Lung (tissue), 12 donors: ENCODE data around the gene C5orf63. TPM values are rescaled to one million over a fixed set of nuclear protein-coding genes. Genes with fewer than 3 reads are reported as not detected.

Source experiments
- ATAC-seq: fragments of 200-7000 bp; cut with Tn5 transposase; one replicate; pipeline ENCODE4 v1.9.1; 2020; ENCODE audit warnings: moderate number of reproducible peaks; ENCODE audit not compliant: insufficient read depth, low FRiP score
- DNase-seq, 3 donors: peaks; one replicate each; pipeline ENCODE4 v3.0.0-alpha.2; 2013 to 2017
- H3K27ac ChIP-seq, 2 donors: one replicate each; pipeline ENCODE4 v1.5.1; 2013; ENCODE audit warnings: mild to moderate bottlenecking in 2 of 2, moderate library complexity in 2 of 2, control low read depth in 1 of 2, inconsistent platforms in 1 of 2, low read depth in 1 of 2, low read length in 1 of 2
- H3K27me3 ChIP-seq, 3 donors: one replicate each; pipeline ENCODE4 v1.5.1; 2013; ENCODE audit warnings: low read length in 2 of 3; ENCODE audit not compliant: control insufficient read depth in 3 of 3, insufficient read depth in 3 of 3
- H3K36me3 ChIP-seq, 4 donors: one replicate each; pipeline ENCODE4 v1.5.1; 2013; ENCODE audit warnings: low read length in 4 of 4, mild to moderate bottlenecking in 1 of 4, moderate library complexity in 1 of 4; ENCODE audit not compliant: control insufficient read depth in 4 of 4, insufficient read depth in 4 of 4
- H3K4me1 ChIP-seq, 5 donors: one replicate each; pipeline ENCODE4 v1.5.1; 2013; ENCODE audit warnings: low read length in 5 of 5, mild to moderate bottlenecking in 2 of 5, moderate library complexity in 1 of 5; ENCODE audit not compliant: control insufficient read depth in 5 of 5, insufficient read depth in 5 of 5
- H3K4me3 ChIP-seq: one replicate; pipeline ENCODE4 v1.5.1; 2013; ENCODE audit warnings: mild to moderate bottlenecking, control low read depth, moderate library complexity
- H3K9ac ChIP-seq, 2 donors: one replicate each; pipeline ENCODE4 v1.5.1; 2013; ENCODE audit warnings: low read length in 2 of 2, control low read depth in 1 of 2; ENCODE audit not compliant: insufficient read depth in 1 of 2
- H3K9me3 ChIP-seq, 4 donors: one replicate each; pipeline ENCODE4 v1.5.1; 2013; ENCODE audit warnings: low read length in 3 of 4, mild to moderate bottlenecking in 1 of 4, moderate library complexity in 1 of 4; ENCODE audit not compliant: control insufficient read depth in 4 of 4, insufficient read depth in 3 of 4
- WGBS, 2 donors: extraction: QIAGEN DNeasy Blood & Tissue Kit; methylation state at CpG; one replicate each; pipeline ENCODE4 v1.1.7; 2013; 5-methylcytosine and 5-hydroxymethylcytosine counted together
- polyA plus RNA-seq, 2 donors: library from polyadenylated mRNA; stranded (reverse); fragments of 200-250 nt; gene quantifications; one replicate each; pipeline ENCODE4 v1.2.1, GENCODE V29; 2013
- total RNA-seq, 2 donors: library from RNA; depleted of rRNA in 1 of 2; stranded (reverse); fragments of >200 nt in 1 of 2; gene quantifications; one replicate each; pipeline ENCODE4 v1.2.1, GENCODE V29; 2014 to 2021
- TF ChIP-seq, protein P1 (sequence below): IDR thresholded peaks from 2 replicates; pipeline ENCODE4 v1.5.1; 2012; ENCODE audit warnings: mild to moderate bottlenecking; ENCODE audit errors: control extremely low read depth, extremely low read depth
- donor health status: control.
- donor health status: control.
- donor health status: Bipolar disorder and iron deficiency.
- donor health status: healthy.
- donor health status: DM: yes; HTN: yes; CAD: no.

The C5orf63 gene
- total and polyA plus RNA-seq, 4 donors: 2.7 to 9.6 (median 5.8) TPM

DNA sequence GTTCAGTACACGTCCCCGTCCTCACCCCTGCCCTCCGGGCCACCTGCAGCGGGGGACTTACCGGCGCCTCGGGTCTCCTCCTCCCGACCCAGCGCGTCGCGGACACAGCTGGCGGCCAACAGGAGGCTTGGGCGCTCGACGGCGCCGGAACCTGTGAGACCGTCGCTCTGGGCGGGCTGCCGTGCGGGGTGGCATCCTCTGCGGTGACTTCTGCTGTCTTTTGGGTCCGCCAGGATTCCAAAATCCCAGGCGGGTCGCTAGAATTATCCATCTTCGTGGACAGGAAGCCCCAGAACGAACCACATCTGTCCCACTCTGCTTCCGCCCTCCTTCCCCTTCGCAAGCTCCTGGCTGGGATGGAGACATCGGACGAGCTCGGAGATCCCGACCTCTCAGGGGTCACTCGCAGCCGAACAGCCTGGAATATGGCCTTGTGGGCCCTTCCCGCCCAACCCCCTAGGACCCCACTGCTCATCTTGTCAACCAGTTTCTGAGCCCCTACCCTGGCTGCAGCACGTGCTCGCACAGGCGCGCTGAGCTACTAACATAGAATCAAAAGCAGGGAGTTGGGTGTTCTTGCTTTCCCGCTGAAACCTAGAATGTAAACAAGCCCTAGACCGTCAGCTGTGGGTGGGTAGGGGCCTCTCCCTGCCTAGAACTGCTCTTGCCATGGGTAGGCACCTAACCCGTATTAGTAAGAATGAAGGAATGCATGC, 42.0 kb downstream of the C5orf63 start:
- ATAC-seq (no peak), DNase-seq (peak in 1 of 3 donors; percentile 20)
- H3K4me3 ChIP-seq: peak overlapping the region; percentile 58
- no peak overlapping the region for H3K9ac ChIP-seq
- H3K27ac ChIP-seq: peak overlapping the region; percentile 84 to 87
- WGBS, 2 donors: 16% methylated on average over 45 of the region's 45 CpGs
- TF ChIP-seq, protein P1, sequence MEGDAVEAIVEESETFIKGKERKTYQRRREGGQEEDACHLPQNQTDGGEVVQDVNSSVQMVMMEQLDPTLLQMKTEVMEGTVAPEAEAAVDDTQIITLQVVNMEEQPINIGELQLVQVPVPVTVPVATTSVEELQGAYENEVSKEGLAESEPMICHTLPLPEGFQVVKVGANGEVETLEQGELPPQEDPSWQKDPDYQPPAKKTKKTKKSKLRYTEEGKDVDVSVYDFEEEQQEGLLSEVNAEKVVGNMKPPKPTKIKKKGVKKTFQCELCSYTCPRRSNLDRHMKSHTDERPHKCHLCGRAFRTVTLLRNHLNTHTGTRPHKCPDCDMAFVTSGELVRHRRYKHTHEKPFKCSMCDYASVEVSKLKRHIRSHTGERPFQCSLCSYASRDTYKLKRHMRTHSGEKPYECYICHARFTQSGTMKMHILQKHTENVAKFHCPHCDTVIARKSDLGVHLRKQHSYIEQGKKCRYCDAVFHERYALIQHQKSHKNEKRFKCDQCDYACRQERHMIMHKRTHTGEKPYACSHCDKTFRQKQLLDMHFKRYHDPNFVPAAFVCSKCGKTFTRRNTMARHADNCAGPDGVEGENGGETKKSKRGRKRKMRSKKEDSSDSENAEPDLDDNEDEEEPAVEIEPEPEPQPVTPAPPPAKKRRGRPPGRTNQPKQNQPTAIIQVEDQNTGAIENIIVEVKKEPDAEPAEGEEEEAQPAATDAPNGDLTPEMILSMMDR: no peak
- H3K36me3 ChIP-seq: no peaks in the 10 kb centered on the region
- peaks cover 0 to 39% (median 27%) of the 10 kb centered on the region in 3 donors for H3K27me3 ChIP-seq
- H3K9me3 ChIP-seq: no peaks in the 10 kb centered on the region
- H3K4me1 ChIP-seq: peaks cover 0 to 15% (median 5%) of the 10 kb centered on the region in 5 donors

GRCh38 chr5:127030259-127031146, 42.8 kb downstream of the C5orf63 start, which contains the start of gene MARCHF3:
MARCHF3 (minus strand) TSS chr5:127030558; CDS start chr5:126918171, 112,387 bp downstream.
- 0 to 1% methylated on average over 87 to 97 of the region's 97 CpGs for WGBS, 2 donors
- Histone ChIP-seq H3K36me3 (no peaks in the 10 kb centered on the region), H3K9me3 (no peaks in the 10 kb centered on the region), H3K4me1 (peaks cover 0 to 15% (median 5%) of the 10 kb centered on the region in 5 donors), H3K9ac (peak within 1 kb of the TSS; percentile 18 to 19), H3K27ac (peak within 1 kb of the TSS; percentile 96 to 98), H3K4me3 (peak within 1 kb of the TSS; percentile 86), H3K27me3 (peaks cover 0 to 39% (median 27%) of the 10 kb centered on the region in 3 donors)
- ATAC-seq (peak; percentile 99), DNase-seq (peak; percentile 95 to 98 (median 97))
- TF ChIP-seq, protein P1: no peak

DNA sequence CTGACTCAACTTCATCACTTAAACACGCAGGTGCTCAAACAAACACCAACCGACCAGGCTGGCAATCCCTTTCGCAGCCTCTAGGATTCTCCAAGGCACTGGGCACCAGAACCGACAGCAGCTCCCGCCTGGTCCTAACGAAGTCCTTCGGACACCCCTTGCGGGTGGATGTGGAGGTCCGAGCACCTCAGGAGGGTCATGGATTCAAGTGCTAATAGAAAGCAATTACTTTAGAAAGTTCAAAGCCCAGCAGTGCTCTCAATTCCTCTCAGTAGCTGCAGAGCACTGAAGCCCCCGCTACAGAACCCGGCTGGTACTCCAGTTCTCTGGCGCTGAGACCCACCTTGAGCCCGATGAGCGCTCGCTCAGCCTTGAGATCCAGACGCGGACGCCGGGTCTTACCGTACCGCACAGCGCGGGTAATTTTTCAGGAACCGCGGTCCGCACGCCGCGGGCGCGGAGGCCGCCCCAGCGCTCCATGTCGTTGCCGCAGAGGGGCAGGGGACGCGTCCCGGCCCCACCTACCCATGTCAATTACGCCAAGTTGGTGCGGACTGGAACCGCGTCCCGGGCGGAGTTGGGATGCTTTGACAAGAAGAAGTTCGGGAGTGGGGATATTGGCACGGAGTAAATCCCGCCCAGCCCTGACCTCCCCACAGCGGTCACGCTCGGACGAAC, 43.6 kb downstream of the C5orf63 start:
- TF ChIP-seq, protein P1: no peak
- peak overlapping the region; percentile 18 to 19 for H3K9ac ChIP-seq
- H3K27ac ChIP-seq: peak overlapping the region; percentile 96 to 98

More for the DNA sequence above, 43.6 kb downstream of the C5orf63 start:
- WGBS, 2 donors: 1% methylated on average over 48 to 51 of the region's 51 CpGs
- peak overlapping the region; percentile 86 for H3K4me3 ChIP-seq
- no peaks in the 10 kb centered on the region for H3K36me3 ChIP-seq
- H3K27me3 ChIP-seq: peaks cover 0 to 39% (median 27%) of the 10 kb centered on the region in 3 donors
- no peaks in the 10 kb centered on the region for H3K9me3 ChIP-seq
- peaks cover 0 to 15% (median 5%) of the 10 kb centered on the region in 5 donors for H3K4me1 ChIP-seq
- peak; percentile 59 for ATAC-seq
- DNase-seq: peak; percentile 48 to 61 (median 56)
